Naive thymus-derived CD8-positive, alpha-beta T cell (primary cell): ENCODE results near the gene ZNF791. TPM values are rescaled to one million over a fixed set of nuclear protein-coding genes. Genes with fewer than 3 reads are reported as not detected.
A peak's percentile ranks its signal among the peaks of the same experiment; 100 is the strongest.

Experiments used
- ATAC-seq, 2 donors: fragments of 150-1000 bp; cut with Tn5 transposase in 1 of 2; sonication (Bioruptor Pico), chemical (Tn5 transposase) in 1 of 2; 1 replicate in 1 of 2; 2 replicates in 1 of 2; pipeline ENCODE4 v1.10.0; 2021; ENCODE audit warnings: mild to moderate bottlenecking in 2 of 2, moderate library complexity in 2 of 2
- POLR2A ChIA-PET: fragments of 350-600 bp; sonication (Branson Sonifier 250); formaldehyde crosslinking; loops from one replicate; lab custom pipeline; 2021; ENCODE audit warnings: antibody characterized with exemption; lab: Charles Lee
- DNase-seq, 10 donors: peaks; one replicate each; pipeline versions ENCODE4 v3.0.0 to v3.0.0-alpha.2; 2020 to 2022
- H3K27ac Mint-ChIP-seq, 10 donors: one replicate each; pipeline ENCODE4 v1.8.0; 2020 to 2022; ENCODE audit warnings: mild to moderate bottlenecking in 10 of 10, mixed read lengths in 10 of 10, moderate library complexity in 4 of 10, inconsistent platforms in 1 of 10
- H3K27me3 Mint-ChIP-seq, 5 donors: one replicate each; pipeline ENCODE4 v1.8.0; 2021 to 2022; ENCODE audit warnings: mixed read lengths in 5 of 5
- H3K36me3 Mint-ChIP-seq, 3 donors: one replicate each; pipeline ENCODE4 v1.8.0; 2020 to 2022; ENCODE audit warnings: mixed read lengths in 3 of 3, mild to moderate bottlenecking in 2 of 3, inconsistent platforms in 1 of 3
- H3K4me1 Mint-ChIP-seq, 4 donors: one replicate each; pipeline ENCODE4 v1.8.0; 2021 to 2022; ENCODE audit warnings: mixed read lengths in 4 of 4
- H3K4me3 Mint-ChIP-seq, 10 donors: one replicate each; pipeline ENCODE4 v1.8.0; 2020 to 2022; ENCODE audit warnings: mild to moderate bottlenecking in 10 of 10, mixed read lengths in 10 of 10, moderate library complexity in 6 of 10, inconsistent platforms in 1 of 10
- H3K9me3 Mint-ChIP-seq, 9 donors: one replicate each; pipeline ENCODE4 v1.8.0; 2020 to 2022; ENCODE audit warnings: mixed read lengths in 9 of 9, mild to moderate bottlenecking in 3 of 9, inconsistent platforms in 1 of 9, moderate library complexity in 1 of 9
- polyA plus RNA-seq, 3 donors: library from polyadenylated mRNA; unstranded; fragments of 300-500 nt; fragmentation: Illumina TruSeq; gene quantifications; one replicate each; pipeline ENCODE4 v1.2.3, GENCODE V29; 2021
- total RNA-seq, 8 experiments: library from RNA in 2 of 8; stranded (reverse) in 2 of 8; gene quantifications; one replicate each; pipeline ENCODE4 v1.2.3 and lab custom pipeline; 2021 to 2026

ZNF791 gene
- total and polyA plus RNA-seq, 5 experiments from 2014 or later = 14.2 to 48.0 (median 18.6) TPM

DNA sequence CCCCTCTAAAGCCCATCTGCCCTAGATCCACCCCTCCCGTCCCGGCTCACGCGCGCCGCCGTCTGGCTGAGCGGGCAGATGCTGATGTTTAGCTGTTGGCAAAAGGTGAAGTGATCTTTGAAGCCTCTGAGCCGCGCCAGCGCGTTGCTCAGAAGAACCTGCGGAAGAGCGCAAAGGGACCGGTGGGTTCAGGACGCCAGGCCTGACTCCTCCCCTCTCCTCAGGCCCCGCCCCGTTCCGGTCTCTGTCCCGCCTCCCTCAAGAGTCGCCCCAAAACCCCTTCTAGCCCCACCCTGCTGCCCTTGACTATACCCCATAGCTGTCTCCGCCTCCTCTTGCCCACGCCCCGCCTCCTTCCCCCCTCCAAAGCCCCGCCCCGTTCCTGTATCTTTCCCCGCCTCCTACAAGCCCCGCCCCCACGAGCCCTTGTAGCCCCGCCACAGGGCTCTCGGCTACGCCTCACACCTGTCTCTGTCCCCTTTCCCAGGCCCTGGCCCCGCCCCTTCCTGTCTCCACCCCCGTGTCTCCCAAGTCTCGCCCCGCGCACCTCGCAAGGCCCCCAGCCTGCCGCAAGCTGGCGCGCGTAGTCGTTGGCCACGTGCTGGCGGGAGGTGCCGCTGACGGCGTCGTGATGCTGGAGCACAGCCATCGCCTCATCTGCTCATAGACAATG, 46.3 kb downstream of the ZNF791 start:
- ATAC-seq = peak in 1 of 2 donors; percentile 16
- H3K36me3 Mint-ChIP-seq = peaks cover 9 to 76% (median 17%) of the 10 kb centered on the region in 3 donors
- no peak overlapping the region for H3K4me3 Mint-ChIP-seq
- H3K4me1 Mint-ChIP-seq = peaks cover 0 to 5% (median 4%) of the 10 kb centered on the region in 4 donors
- POLR2A ChIA-PET = interaction anchor here (0.6 kb wide), 1 partner anchor 68 kb away, joined by 3 read pairs; no protein-coding TSS in a partner anchor
- H3K27me3 Mint-ChIP-seq = no peaks in the 10 kb centered on the region
- no peak for DNase-seq
- no peak overlapping the region for H3K27ac Mint-ChIP-seq
- no peaks in the 10 kb centered on the region for H3K9me3 Mint-ChIP-seq

DNA sequence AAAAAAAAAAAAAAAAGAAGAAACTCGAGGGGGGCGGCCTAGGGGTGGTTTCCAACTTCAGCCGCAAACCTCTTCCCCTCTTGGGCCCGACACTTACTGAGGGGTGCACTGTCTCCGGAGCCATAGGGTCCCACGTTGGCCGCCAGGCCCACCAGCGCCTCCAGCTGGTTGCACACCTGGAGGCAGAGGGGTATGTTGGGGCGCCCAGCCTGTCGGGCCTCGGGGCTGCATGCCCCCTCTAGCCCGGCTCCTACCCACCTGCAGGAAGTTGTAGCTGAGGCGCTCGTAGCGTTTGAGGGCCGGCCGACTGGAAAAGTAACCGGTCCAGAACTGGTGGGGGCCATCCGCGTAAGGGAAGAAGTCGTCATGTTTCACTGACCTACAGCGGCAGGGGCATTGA, 47.2 kb downstream of the ZNF791 start:
- peaks cover 9 to 78% (median 17%) of the 10 kb centered on the region in 3 donors for H3K36me3 Mint-ChIP-seq
- no peak overlapping the region for H3K27ac Mint-ChIP-seq
- no peaks in the 10 kb centered on the region for H3K9me3 Mint-ChIP-seq
- H3K4me3 Mint-ChIP-seq = no peak overlapping the region
- DNase-seq (no peak), ATAC-seq (no peak)
- no peaks in the 10 kb centered on the region for H3K27me3 Mint-ChIP-seq
- POLR2A ChIA-PET = interaction anchor here (0.6 to 1.1 kb wide), 3 partner anchors 11 to 237 kb away, joined by 3 to 4 read pairs (median 4); a partner anchor contains a TSS
- H3K4me1 Mint-ChIP-seq = peaks cover 0 to 5% (median 4%) of the 10 kb centered on the region in 4 donors

DNA sequence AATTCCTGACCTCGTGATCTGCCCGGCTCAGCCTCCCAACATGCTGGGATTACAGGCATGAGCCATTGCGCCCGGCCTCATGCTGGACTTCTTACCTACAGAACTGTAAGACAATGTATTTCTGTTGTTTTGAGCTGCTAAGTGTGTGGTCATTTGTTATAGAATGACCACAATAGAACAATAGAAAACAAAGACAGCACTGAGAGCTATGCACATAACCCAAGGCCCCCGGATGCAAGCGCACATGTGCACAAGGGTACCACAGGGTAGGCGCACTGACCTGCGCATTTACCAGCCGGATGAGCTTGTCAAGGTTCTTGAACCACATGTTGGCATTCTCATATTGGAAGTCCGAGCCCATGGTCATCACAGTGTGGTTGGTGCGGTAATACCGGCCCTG, 50.3 kb downstream of the ZNF791 start:
- Mint-ChIP-seq H3K9me3 (no peaks in the 10 kb centered on the region), H3K27ac (peak overlapping the region in 1 of 10 donors; percentile 13), H3K4me3 (no peak overlapping the region), H3K27me3 (no peaks in the 10 kb centered on the region), H3K4me1 (peaks cover 7 to 25% (median 21%) of the 10 kb centered on the region in 4 donors), H3K36me3 (peaks cover 4 to 66% (median 12%) of the 10 kb centered on the region in 3 donors)
- DNase-seq (no peak), ATAC-seq (no peak)
- POLR2A ChIA-PET = interaction anchor here (0.6 to 1.5 kb wide), 4 partner anchors 9 to 1901 kb away, joined by 3 to 4 read pairs (median 4); no protein-coding TSS in a partner anchor

DNA sequence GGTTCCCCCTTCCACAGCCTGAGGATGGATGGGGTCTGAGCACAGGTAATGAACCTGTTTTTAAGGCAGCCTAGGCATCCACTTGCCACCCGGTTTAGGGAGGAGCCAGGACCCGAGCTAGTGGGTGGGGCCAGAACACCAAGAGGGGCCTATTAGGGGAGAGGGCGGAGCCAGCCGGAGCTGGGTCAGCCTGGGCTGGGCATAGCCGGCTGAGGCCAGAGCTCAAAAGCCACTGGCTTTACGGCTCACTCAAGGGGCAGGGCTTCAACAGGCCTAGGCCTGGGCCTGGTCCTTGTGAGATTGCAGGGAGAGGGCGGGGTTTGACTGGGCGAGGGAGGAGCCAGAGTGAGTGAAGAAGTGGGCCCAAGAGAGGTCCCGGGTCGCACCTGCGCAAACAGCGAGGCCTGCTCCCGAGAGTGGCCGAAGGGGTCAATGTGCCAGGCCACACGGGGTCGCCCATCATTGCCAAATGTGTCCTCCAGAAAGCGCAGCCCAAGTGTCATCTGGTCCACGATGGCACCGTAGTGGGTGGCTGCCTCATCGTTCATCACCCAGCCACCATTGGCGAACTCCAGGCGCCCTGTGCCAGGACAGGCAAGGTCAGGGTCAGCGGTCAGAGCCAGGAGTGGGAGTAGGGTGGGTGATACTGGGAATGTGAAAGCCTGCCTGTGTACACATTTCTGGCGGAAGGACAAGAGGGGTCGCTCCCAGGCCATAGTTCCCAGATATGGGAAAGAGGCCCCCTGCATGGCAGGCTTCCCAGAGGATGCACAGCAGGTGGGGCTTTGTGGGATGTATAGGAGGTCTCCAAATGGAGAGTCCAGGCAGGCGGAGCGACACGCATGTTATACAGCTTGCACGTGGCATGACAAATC, 53.9 kb downstream of the ZNF791 start:
- no peak for DNase-seq
- Mint-ChIP-seq H3K9me3 (no peaks in the 10 kb centered on the region), H3K27me3 (no peaks in the 10 kb centered on the region), H3K27ac (peak overlapping the region; percentile 79 to 96 (median 94)), H3K4me1 (peaks cover 18 to 55% (median 51%) of the 10 kb centered on the region in 4 donors), H3K4me3 (peak overlapping the region; percentile 93 to 99 (median 96)), H3K36me3 (peaks cover 3 to 36% (median 5%) of the 10 kb centered on the region in 3 donors)
- POLR2A ChIA-PET = interaction anchor here (0.6 to 1.1 kb wide), 4 partner anchors 19 to 768 kb away, joined by 3 to 4 read pairs (median 4); partner anchors contain the start of gene ZNF44
- no peak for ATAC-seq

DNA sequence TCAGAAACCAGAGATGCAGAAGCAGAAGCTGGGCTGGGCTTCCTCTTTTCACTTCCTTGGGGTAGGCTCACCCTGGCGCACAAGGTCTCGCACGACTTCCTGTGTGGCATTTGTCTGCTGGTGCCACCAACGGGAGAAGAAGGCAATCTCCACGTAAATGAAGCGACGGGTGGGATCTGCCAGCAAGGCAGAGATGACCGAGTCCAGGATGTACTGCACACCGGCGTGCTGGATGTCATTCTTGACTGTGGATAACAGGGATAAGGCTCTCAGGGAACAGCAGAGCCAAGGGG, 54.5 kb downstream of the ZNF791 start:
- Mint-ChIP-seq H3K27ac (peak overlapping the region; percentile 79 to 96 (median 94)), H3K4me3 (peak overlapping the region; percentile 93 to 99 (median 96)), H3K9me3 (no peaks in the 10 kb centered on the region), H3K36me3 (peaks cover 0 to 30% (median 3%) of the 10 kb centered on the region in 3 donors), H3K4me1 (peaks cover 18 to 59% (median 54%) of the 10 kb centered on the region in 4 donors), H3K27me3 (no peaks in the 10 kb centered on the region)
- POLR2A ChIA-PET = interaction anchor here (0.6 to 1.8 kb wide), 6 partner anchors 11 to 769 kb away, joined by 3 to 10 read pairs (median 4); partner anchors contain the start of genes JUNB and ZNF44
- ATAC-seq (peak; percentile 35 to 49), DNase-seq (peak in 8 of 10 donors; percentile 22 to 83 (median 55))

DNA sequence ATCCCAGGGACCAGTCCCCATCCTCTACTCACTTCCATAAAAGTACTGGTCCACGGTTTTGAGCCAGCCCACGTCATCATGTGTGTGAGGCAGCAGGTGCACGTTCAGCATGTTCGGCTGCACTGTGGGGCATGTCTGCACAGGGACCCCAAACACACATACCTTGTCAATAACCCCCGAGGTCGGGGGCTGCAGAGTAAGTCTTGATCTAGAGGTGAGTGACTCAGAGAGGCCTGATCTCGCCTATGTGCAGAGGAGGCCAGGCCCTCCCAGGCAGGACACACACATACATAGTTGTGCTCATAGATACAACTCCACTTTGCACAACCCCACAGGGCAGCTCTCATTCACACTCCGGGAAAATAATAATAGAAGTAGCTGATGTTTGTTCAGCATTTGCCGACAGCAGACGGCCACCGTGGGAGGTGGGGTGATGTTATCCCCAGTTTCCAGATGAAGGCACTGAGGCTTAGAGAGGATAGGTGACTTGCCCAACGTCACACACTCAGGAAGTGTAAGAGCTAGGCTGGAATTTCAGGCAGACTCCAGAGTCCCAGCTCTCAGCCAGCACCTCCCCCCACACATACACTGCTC, 55.0 kb downstream of the ZNF791 start:
- POLR2A ChIA-PET = interaction anchor here (0.5 to 1.8 kb wide), 16 partner anchors 10 to 770 kb away, joined by 3 to 10 read pairs (median 4); partner anchors contain the start of genes DHPS, JUNB, ZNF44 and ZNF443
- H3K27ac Mint-ChIP-seq = peak overlapping the region; percentile 85 to 96 (median 94)
- peaks cover 0 to 25% (median 3%) of the 10 kb centered on the region in 3 donors for H3K36me3 Mint-ChIP-seq
- ATAC-seq = peak in 1 of 2 donors; percentile 1
- no peaks in the 10 kb centered on the region for H3K27me3 Mint-ChIP-seq
- H3K9me3 Mint-ChIP-seq = no peaks in the 10 kb centered on the region
- H3K4me1 Mint-ChIP-seq = peaks cover 18 to 64% (median 56%) of the 10 kb centered on the region in 4 donors
- H3K4me3 Mint-ChIP-seq = peak overlapping the region; percentile 93 to 99 (median 96)
- no peak for DNase-seq

DNA sequence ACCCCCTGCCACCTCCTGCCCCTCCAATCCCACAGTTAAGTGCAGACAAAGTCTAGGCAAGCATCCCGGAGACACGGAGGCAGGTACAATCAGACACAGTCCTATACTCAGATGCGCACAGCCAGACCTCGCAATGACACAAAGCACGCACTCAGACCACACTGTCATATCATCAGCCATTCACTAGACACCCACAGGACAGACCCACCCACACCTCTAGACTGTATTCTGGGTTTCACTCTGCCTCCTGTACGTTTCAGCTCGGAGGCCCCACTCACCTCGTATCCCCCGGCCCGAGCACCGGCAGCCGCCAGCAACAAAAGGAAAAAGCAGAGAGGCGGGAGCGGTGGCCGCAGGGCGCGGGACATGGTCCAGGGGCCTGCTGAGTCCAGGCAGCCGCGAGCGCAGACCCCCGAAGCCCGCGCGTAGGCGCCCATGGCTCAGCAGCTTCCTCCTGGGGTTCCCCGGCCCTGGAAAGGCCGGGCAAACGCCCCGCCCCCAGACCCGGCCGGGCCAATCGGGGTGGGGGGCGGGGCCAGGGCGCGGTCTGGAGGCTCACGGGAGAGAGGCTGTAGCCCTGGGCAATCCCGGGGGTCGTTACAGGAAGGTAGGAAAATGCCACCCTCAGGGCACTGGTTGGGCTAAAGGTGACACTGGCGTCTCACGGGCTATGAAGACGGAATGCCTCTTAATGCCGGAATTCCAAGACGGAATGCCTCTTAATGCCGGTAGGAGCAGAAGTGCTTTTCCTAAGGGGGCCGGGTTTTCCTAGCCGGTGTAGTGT, 55.7 kb downstream of the ZNF791 start, which contains the start of the genes MAN2B1 and WDR83:
TSS of gene MAN2B1 (minus strand) at position 478 of the 784 bp plus-strand sequence. CDS start at position 437, 41 bp downstream.
TSS of gene WDR83 (plus strand) at position 543 of the 784 bp plus-strand sequence. CDS start 2,984 bp downstream, outside the sequence.
- Mint-ChIP-seq H3K4me3 (peak within 1 kb of the TSS; percentile 93 to 99 (median 96)), H3K36me3 (peaks cover 0 to 18% (median 3%) of the 10 kb centered on the region in 3 donors), H3K9me3 (no peaks in the 10 kb centered on the region), H3K27ac (peak within 1 kb of the TSS; percentile 85 to 100 (median 96)), H3K4me1 (peaks cover 18 to 66% (median 58%) of the 10 kb centered on the region in 4 donors), H3K27me3 (no peaks in the 10 kb centered on the region)
- DNase-seq (peak; percentile 39 to 85 (median 76)), ATAC-seq (peak; percentile 75 to 79)
- POLR2A ChIA-PET = interaction anchor here (0.5 to 1.8 kb wide), 14 partner anchors 9 to 308 kb away, joined by 3 to 10 read pairs (median 4); partner anchors contain the start of genes DHPS, JUNB, SYCE2 and ZNF443

DNA sequence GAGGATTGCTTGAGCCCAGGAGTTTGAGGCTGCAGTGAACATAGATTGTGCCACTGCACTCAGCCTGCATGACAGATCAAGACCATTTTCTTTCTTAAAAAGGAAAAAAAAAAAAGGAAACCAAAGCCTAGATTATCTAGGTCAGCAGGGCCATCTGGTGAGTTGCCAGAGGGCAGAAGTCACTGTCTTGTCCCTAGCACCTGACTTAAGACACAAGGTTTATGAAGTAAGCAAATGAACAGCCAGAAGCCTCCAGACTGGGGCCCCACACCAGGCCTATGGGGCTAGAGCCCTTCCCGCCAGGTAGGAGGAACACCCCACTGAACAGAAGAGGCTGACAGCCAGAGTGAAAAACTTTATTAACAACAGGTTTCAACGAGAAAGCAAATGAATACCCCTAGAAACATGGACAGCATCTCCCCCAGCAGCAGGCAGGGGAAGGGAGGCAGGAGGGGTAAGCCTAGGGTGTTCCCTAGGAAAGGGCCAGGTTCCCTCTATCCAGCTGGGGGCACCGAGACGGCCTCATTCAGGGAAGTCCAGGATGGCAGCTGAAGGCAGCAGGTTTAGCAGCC, 57.1 kb downstream of the ZNF791 start:
- H3K36me3 Mint-ChIP-seq = peaks cover 0 to 18% (median 3%) of the 10 kb centered on the region in 3 donors
- POLR2A ChIA-PET = interaction anchor here (0.6 to 2.7 kb wide), 5 partner anchors 10 to 375 kb away, joined by 3 to 32 read pairs (median 5); partner anchors contain the start of genes DHPS, ZNF490 and ZNF791
- ATAC-seq = no peak

DNA sequence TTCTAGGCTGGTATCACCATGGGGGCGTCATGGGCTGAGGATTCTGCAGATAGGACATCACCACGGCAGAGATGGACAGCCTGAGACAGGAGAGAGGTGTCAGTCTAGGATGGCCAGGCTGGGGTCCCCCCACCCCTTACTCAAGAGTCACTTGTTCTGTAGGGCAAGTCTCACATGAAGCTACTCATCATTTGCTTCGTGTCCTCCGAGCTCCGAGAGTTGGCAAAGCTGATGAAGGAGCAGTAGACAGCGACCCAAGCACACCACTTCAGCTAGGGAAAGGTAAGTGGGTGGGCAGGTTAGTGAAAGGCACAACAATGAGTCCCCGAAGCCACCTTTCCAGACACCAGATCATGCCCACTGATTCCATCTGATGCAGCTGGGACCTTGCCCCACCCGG, 57.6 kb downstream of the ZNF791 start:
- ATAC-seq = no peak
- no peak for DNase-seq
- H3K9me3 Mint-ChIP-seq = no peaks in the 10 kb centered on the region
- H3K27me3 Mint-ChIP-seq = no peaks in the 10 kb centered on the region
- POLR2A ChIA-PET = interaction anchor here (0.6 to 2.7 kb wide), 9 partner anchors 8 to 134 kb away, joined by 3 to 32 read pairs (median 4); partner anchors contain the start of genes DHPS, PRDX2, THSD8 and ZNF490
- H3K4me1 Mint-ChIP-seq = peaks cover 22 to 70% (median 64%) of the 10 kb centered on the region in 4 donors
- peak overlapping the region; percentile 90 to 100 (median 98) for H3K4me3 Mint-ChIP-seq
- H3K36me3 Mint-ChIP-seq = peaks cover 0 to 14% (median 3%) of the 10 kb centered on the region in 3 donors
- peak overlapping the region; percentile 98 to 100 (median 100) for H3K27ac Mint-ChIP-seq

More for the DNA sequence above, 57.1 kb downstream of the ZNF791 start:
- peak overlapping the region; percentile 90 to 100 (median 98) for H3K4me3 Mint-ChIP-seq
- no peaks in the 10 kb centered on the region for H3K9me3 Mint-ChIP-seq
- peaks cover 22 to 70% (median 64%) of the 10 kb centered on the region in 4 donors for H3K4me1 Mint-ChIP-seq
- H3K27me3 Mint-ChIP-seq = no peaks in the 10 kb centered on the region
- DNase-seq = no peak
- H3K27ac Mint-ChIP-seq = peak overlapping the region in 8 of 10 donors; percentile 35 to 100 (median 100)

DNA sequence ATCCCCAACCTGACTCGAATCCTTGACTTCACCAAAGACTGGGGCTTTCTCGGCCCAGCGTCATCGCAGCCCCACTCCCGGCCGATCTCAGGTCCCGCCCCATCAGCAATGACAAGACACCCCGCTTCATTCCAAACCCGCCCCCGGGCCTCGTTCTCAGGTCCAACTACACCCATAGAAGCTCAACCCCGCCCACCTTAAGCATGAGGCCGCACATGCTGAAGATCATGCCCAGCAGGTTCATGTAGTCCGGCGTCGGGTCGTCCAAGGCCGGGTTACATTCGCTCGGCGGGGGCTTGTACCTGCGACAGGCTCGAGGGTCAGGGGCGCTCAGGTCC, 58.2 kb downstream of the ZNF791 start:
- ATAC-seq (peak; percentile 30 to 60), DNase-seq (peak in 9 of 10 donors; percentile 43 to 85 (median 73))
- Mint-ChIP-seq H3K4me1 (peaks cover 22 to 67% (median 63%) of the 10 kb centered on the region in 4 donors), H3K36me3 (peaks cover 0 to 14% (median 0%) of the 10 kb centered on the region in 3 donors), H3K27me3 (no peaks in the 10 kb centered on the region), H3K27ac (peak overlapping the region; percentile 98 to 100 (median 100)), H3K9me3 (no peaks in the 10 kb centered on the region), H3K4me3 (peak overlapping the region; percentile 90 to 100 (median 98))
- POLR2A ChIA-PET = interaction anchor here (0.6 to 2.7 kb wide), 14 partner anchors 9 to 133 kb away, joined by 3 to 32 read pairs (median 4); partner anchors contain the start of genes DHPS, JUNB, PRDX2 and THSD8
